SH-SY5Y (cell line): ENCODE results near the gene ZXDC.

Experiments
- GATA2 ChIP-seq: IDR thresholded peaks from 2 replicates; pipeline ENCODE4 v1.6.1; 2011; ENCODE audit warnings: mild to moderate bottlenecking, low read depth, low read length
- GATA3 ChIP-seq: IDR thresholded peaks from 2 replicates; pipeline ENCODE4 v1.6.1; 2011; ENCODE audit warnings: low read depth, mild to moderate bottlenecking, low read length, moderate library complexity

DNA sequence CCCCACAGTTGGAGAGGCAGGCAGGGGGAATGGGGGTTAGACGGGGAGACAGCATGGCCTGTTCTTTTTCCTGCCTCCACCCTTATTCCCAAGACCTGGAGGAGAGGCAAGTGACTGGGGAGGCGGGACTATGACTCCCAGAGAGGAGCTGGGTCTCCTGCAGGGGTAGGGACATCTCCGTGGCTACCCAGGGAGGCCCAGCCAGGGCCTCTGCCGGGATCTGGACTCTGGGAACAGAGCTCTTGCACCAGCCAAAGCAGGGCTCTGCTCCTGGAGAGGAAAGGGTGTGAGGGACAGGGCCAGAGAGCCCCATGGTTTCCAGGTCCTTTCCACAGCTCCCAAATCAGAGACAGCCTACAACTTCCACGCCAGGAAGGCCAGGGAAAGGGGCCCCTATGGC, 58.2 kb downstream of the ZXDC start:
- TF ChIP-seq GATA2 (no peak), GATA3 (no peak)
